ENCODE measurements around the gene SCLY. TPM values are rescaled to one million over a fixed set of nuclear protein-coding genes. Genes with fewer than 3 reads are reported as not detected.

Gene SCLY
- total RNA-seq, 1 experiment from 2014 or later, result 20.5 TPM

- Histone ChIP-seq H3K4me1 (ENCODE audit: low read length) (peaks cover 20% of the 10 kb centered on the region), H3K79me2 (ENCODE audit: low read length) (no peaks in the 10 kb centered on the region), H3K27ac (ENCODE audit: low read length) (no peak overlapping the region), H3K9me2 (replicated peaks; ENCODE audit: insufficient read depth, low read length) (no peaks in the 10 kb centered on the region), H3K36me3 (ENCODE audit: insufficient read depth, low read length) (no peaks in the 10 kb centered on the region), H3K27me3 (ENCODE audit: low read length) (no peaks in the 10 kb centered on the region), H2AFZ (ENCODE audit: low read length) (no peak overlapping the region), H3K4me3 (ENCODE audit: low read length) (no peak overlapping the region), H4K20me1 (ENCODE audit: insufficient read depth, low read depth, low read length) (no peaks in the 10 kb centered on the region), H3K9me3 (ENCODE audit: low read length) (no peaks in the 10 kb centered on the region), H3K4me2 (ENCODE audit: low read depth, low read length, poor library complexity, severe bottlenecking) (no peak overlapping the region), H3K9ac (ENCODE audit: low read length) (no peak overlapping the region)
- DNase-seq, result no peak
Observed at GRCh38 chr2:238143239-238143951, 82.6 kb downstream of the SCLY start.

DNA sequence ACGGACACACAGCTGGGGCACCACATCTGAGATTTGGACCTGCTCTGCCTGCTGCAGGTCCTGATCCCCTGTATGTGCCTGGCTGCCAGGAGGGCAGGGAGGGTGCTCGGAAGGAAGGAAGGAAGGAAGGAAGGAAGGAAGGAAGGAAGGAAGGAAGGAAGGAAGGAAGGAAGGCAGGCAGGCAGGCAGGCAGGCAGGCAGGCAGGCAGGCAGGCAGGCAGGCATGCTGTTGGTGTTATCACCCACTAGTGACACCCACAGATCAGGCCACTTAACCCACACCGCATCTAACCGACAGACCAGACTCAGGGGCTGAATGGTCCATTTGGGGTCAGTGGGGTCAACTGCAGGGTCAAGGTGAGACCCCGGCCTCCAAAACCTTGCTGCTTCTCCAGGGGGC, 83.5 kb downstream of the SCLY start:
- Histone ChIP-seq H3K27ac (ENCODE audit: low read length) (no peak overlapping the region), H4K20me1 (ENCODE audit: insufficient read depth, low read depth, low read length) (no peaks in the 10 kb centered on the region), H3K9ac (ENCODE audit: low read length) (no peak overlapping the region), H3K4me3 (ENCODE audit: low read length) (no peak overlapping the region), H3K4me1 (ENCODE audit: low read length) (peaks cover 12% of the 10 kb centered on the region), H3K4me2 (ENCODE audit: low read depth, low read length, poor library complexity, severe bottlenecking) (no peak overlapping the region), H3K79me2 (ENCODE audit: low read length) (no peaks in the 10 kb centered on the region), H3K9me3 (ENCODE audit: low read length) (no peaks in the 10 kb centered on the region), H3K9me2 (replicated peaks; ENCODE audit: insufficient read depth, low read length) (no peaks in the 10 kb centered on the region), H3K36me3 (ENCODE audit: insufficient read depth, low read length) (no peaks in the 10 kb centered on the region), H3K27me3 (ENCODE audit: low read length) (no peaks in the 10 kb centered on the region), H2AFZ (ENCODE audit: low read length) (no peak overlapping the region)
- no peak for DNase-seq

GRCh38 chr2:238145046-238145445, 84.2 kb downstream of the SCLY start:
- Histone ChIP-seq H3K4me2 (ENCODE audit: low read depth, low read length, poor library complexity, severe bottlenecking) (no peak overlapping the region), H4K20me1 (ENCODE audit: insufficient read depth, low read depth, low read length) (no peaks in the 10 kb centered on the region), H3K9me3 (ENCODE audit: low read length) (no peaks in the 10 kb centered on the region), H3K27ac (ENCODE audit: low read length) (no peak overlapping the region), H3K36me3 (ENCODE audit: insufficient read depth, low read length) (no peaks in the 10 kb centered on the region), H3K4me3 (ENCODE audit: low read length) (no peak overlapping the region), H3K27me3 (ENCODE audit: low read length) (no peaks in the 10 kb centered on the region), H3K9me2 (replicated peaks; ENCODE audit: insufficient read depth, low read length) (no peaks in the 10 kb centered on the region), H2AFZ (ENCODE audit: low read length) (no peak overlapping the region), H3K9ac (ENCODE audit: low read length) (no peak overlapping the region), H3K4me1 (ENCODE audit: low read length) (peaks cover 7% of the 10 kb centered on the region), H3K79me2 (ENCODE audit: low read length) (no peaks in the 10 kb centered on the region)
- no peak for DNase-seq

GRCh38 chr2:238145851-238146250, 85.0 kb downstream of the SCLY start:
- no peaks in the 10 kb centered on the region for H3K9me3 ChIP-seq (ENCODE audit: low read length)
- no peak overlapping the region for H3K4me2 ChIP-seq (ENCODE audit: low read depth, low read length, poor library complexity, severe bottlenecking)
- H4K20me1 ChIP-seq (ENCODE audit: insufficient read depth, low read depth, low read length), result no peaks in the 10 kb centered on the region
- no peaks in the 10 kb centered on the region for H3K27me3 ChIP-seq (ENCODE audit: low read length)
- no peak overlapping the region for H3K27ac ChIP-seq (ENCODE audit: low read length)
- H3K9me2 ChIP-seq (replicated peaks; ENCODE audit: insufficient read depth, low read length), result no peaks in the 10 kb centered on the region
- no peak overlapping the region for H3K9ac ChIP-seq (ENCODE audit: low read length)
- H3K4me3 ChIP-seq (ENCODE audit: low read length), result no peak overlapping the region
- H3K79me2 ChIP-seq (ENCODE audit: low read length), result no peaks in the 10 kb centered on the region
- no peaks in the 10 kb centered on the region for H3K36me3 ChIP-seq (ENCODE audit: insufficient read depth, low read length)
- DNase-seq, result no peak
- no peak overlapping the region for H2AFZ ChIP-seq (ENCODE audit: low read length)
- H3K4me1 ChIP-seq (ENCODE audit: low read length), result peaks cover 7% of the 10 kb centered on the region

GRCh38 chr2:238146884-238147544, 86.2 kb downstream of the SCLY start:
- Histone ChIP-seq H3K27me3 (ENCODE audit: low read length) (no peaks in the 10 kb centered on the region), H3K27ac (ENCODE audit: low read length) (no peak overlapping the region), H2AFZ (ENCODE audit: low read length) (no peak overlapping the region), H3K4me2 (ENCODE audit: low read depth, low read length, poor library complexity, severe bottlenecking) (no peak overlapping the region), H3K9me2 (replicated peaks; ENCODE audit: insufficient read depth, low read length) (no peaks in the 10 kb centered on the region), H3K36me3 (ENCODE audit: insufficient read depth, low read length) (no peaks in the 10 kb centered on the region), H3K4me1 (ENCODE audit: low read length) (peaks cover 7% of the 10 kb centered on the region), H3K79me2 (ENCODE audit: low read length) (no peaks in the 10 kb centered on the region), H3K9me3 (ENCODE audit: low read length) (no peaks in the 10 kb centered on the region), H4K20me1 (ENCODE audit: insufficient read depth, low read depth, low read length) (no peaks in the 10 kb centered on the region), H3K4me3 (ENCODE audit: low read length) (no peak overlapping the region), H3K9ac (ENCODE audit: low read length) (no peak overlapping the region)
- peak; percentile 59 for DNase-seq

DNA sequence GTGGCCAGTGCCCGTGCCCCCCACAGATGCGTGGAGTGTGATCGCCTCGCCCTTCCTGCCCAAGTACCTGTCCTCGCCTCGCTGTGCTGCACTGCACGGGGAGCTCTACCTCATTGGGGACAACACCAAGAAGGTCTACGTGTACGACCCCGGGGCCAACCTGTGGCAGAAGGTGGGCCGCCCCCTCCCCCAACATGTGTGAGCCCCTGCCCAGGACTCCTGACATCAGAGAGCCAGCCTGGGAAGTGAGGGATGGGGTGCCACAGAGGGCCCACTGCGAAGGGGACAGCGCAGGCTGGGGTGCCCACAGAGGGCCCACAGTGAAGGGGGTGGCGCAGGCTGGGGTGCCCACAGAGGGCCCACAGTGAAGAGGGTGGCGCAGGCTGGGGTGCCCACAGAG, 88.2 kb downstream of the SCLY start:
- Histone ChIP-seq H3K79me2 (ENCODE audit: low read length) (no peaks in the 10 kb centered on the region), H3K4me2 (ENCODE audit: low read depth, low read length, poor library complexity, severe bottlenecking) (no peak overlapping the region), H3K9me3 (ENCODE audit: low read length) (no peaks in the 10 kb centered on the region), H3K9me2 (replicated peaks; ENCODE audit: insufficient read depth, low read length) (no peaks in the 10 kb centered on the region), H2AFZ (ENCODE audit: low read length) (no peak overlapping the region), H3K36me3 (ENCODE audit: insufficient read depth, low read length) (no peaks in the 10 kb centered on the region), H4K20me1 (ENCODE audit: insufficient read depth, low read depth, low read length) (no peaks in the 10 kb centered on the region), H3K4me1 (ENCODE audit: low read length) (peaks cover 7% of the 10 kb centered on the region), H3K27ac (ENCODE audit: low read length) (no peak overlapping the region), H3K4me3 (ENCODE audit: low read length) (no peak overlapping the region), H3K9ac (ENCODE audit: low read length) (no peak overlapping the region), H3K27me3 (ENCODE audit: low read length) (no peaks in the 10 kb centered on the region)
- no peak for DNase-seq

Small RNA genes lying within 50 kb of the gene (small RNA-seq; reads per million reads assigned to genes)
- gene RNU6-1333P, result not detected

Other genes with a start within 250 kb of the SCLY start
- not detected in 2 replicates for gene RAMP1, start 201.4 kb upstream of the SCLY start, total RNA-seq (2014; rRNA removed; shearing (Covaris generic); ENCODE audit: low replicate concordance)
- gene UBE2F, start 94.0 kb upstream of the SCLY start, total RNA-seq (2014; rRNA removed; shearing (Covaris generic); ENCODE audit: low replicate concordance), result 52.2 and 63.3 TPM in 2 replicates
- gene ESPNL, start 39.3 kb downstream of the SCLY start, total RNA-seq (2014; rRNA removed; shearing (Covaris generic); ENCODE audit: low replicate concordance), result 1.0 TPM in 2 replicates
- not detected in 2 replicates for gene KLHL30, start 77.7 kb downstream of the SCLY start, total RNA-seq (2014; rRNA removed; shearing (Covaris generic); ENCODE audit: low replicate concordance)
- gene ERFE, start 98.0 kb downstream of the SCLY start, total RNA-seq (2014; rRNA removed; shearing (Covaris generic); ENCODE audit: low replicate concordance), result 2.8 and 4.1 TPM in 2 replicates
- 36.8 and 50.7 TPM in 2 replicates for gene ILKAP, start 142.7 kb downstream of the SCLY start, total RNA-seq (2014; rRNA removed; shearing (Covaris generic); ENCODE audit: low replicate concordance)
- gene HES6, start 179.0 kb downstream of the SCLY start, total RNA-seq (2014; rRNA removed; shearing (Covaris generic); ENCODE audit: low replicate concordance), result 3.3 and 25.8 TPM in 2 replicates
- 19.0 and 23.3 TPM in 2 replicates for gene PER2, start 227.6 kb downstream of the SCLY start, total RNA-seq (2014; rRNA removed; shearing (Covaris generic); ENCODE audit: low replicate concordance)

Measured in Karpas-422 (cell line).